ENCODE data around the gene HCFC1.

Gene HCFC1

DNA sequence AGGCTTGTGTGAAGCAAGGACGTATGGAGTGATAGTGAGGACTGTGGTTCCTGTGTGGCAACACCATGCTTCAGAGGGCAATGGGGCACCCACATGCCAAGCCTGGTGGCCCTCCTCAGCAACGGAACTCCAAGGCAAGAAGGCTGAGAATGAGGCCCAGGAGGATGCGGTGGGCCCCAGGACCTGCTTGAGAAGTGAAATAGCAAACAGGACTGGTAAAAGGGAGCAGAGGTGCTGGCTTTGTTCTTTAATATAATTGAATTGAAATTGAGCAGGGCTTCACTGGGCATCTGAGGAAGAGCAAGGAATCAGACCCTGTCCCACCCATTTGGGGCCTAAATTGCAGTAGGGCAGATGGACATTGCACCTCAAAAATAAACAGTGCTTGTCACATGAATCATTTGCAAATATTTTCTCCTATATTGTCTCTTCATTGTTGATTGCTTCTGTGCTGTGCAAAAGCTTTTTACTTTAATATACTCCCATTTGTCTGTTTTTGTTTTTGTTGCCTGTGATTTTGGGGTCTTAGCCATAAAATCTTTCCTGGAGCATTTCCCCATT is 3.2 kb upstream of the HCFC1 start:
- no peak overlapping the region for H3K4me3 ChIP-seq
- DNase-seq (ENCODE audit: low spot score in 2 of 2): no peak
- no peaks in the 10 kb centered on the region for H3K9me3 ChIP-seq
- H3K36me3 ChIP-seq (replicated peaks): peaks cover 9% of the 10 kb centered on the region
- in situ Hi-C loops (cut with MboI; ENCODE audit: low sequenced_read_pairs): no loop called here
- H3K4me1 ChIP-seq: peaks cover 4% of the 10 kb centered on the region; the same call in 1 of the 2 replicates
- no peaks in the 10 kb centered on the region for H3K27me3 ChIP-seq (ENCODE audit: low read depth)

DNA sequence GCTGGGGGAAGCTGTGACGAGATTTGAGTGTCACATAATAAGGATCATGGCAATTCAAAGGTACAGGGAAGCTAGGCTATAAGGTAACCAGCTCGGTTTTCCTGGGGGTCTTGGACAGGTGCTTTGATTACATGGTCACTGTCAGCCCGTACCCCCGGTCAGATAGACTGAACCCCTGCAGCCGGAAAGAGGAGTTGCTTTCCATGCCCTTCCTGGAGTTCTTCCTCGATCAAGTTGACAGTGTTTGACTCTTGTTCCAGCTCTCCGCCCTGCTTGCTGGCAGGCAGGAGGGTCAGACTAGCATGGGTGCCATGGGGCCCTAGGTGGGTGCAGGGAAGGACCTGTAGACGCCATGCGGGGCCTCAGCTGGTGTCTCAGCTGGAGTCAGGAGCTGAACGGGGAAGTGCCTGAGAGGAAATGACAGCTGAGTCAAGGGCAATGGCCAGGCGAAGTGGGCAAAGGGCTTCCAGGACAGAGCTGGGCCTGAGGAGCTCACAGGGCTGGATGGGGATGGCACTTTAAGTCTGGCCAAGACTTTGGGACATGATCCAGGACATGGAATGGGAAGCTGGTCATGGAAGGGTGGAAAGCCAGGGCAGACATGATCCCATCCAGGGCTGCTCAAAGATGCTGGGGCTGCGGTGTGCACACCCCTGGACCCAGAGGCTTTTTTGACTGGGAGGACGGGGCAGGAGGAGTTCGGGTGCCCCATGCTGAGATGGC is 2.5 kb upstream of the HCFC1 start:
- Histone ChIP-seq H3K9me3 (no peaks in the 10 kb centered on the region), H3K4me3 (peak overlapping the region; percentile 44), H3K27me3 (ENCODE audit: low read depth) (no peaks in the 10 kb centered on the region), H3K4me1 (peaks cover 7% of the 10 kb centered on the region), H3K36me3 (replicated peaks) (peaks cover 15% of the 10 kb centered on the region)
- DNase-seq (ENCODE audit: low spot score in 2 of 2): no peak
- in situ Hi-C loops (cut with MboI; ENCODE audit: low sequenced_read_pairs): no loop called here

DNA sequence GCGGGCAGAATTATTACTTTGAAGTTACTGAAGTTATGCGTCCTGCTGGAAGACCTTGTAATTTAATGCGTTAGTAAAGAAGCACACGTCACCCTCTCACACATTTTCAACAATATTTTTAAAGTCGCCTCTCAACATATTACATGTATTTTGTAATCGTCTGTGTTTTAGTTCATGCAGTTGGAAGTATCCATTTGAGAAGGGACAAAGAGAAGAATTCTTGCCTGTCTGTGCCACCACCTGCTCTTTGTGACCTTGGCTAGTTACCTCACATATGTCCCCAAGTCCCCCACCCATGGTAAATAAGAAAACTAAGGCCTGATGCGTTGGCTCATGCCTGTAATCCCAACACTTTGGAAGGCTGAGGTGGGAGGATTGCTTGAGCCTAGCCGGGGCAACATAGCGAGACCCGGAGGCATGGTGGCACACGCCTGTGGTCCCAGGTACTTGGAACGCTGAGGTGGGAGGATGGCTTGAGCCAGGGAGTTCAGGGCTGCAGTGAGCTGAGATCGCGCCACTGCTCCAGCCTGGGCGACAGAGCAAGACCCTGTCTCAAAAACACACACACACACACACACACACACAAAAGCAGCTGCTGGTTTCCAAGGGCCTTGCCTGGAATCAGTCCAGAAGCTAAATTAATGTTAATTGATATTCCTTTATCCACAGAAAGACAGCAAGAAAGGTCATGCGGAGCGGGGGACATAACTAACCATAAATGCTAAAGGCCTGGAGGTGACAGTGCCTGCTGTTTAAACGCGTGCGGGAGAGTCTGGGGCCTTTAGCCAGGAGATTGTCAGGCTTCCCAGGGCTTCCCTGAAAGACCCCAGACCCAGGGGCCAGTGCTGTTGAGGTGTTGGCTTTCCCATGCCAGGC is 1.7 kb upstream of the HCFC1 start:
- DNase-seq (ENCODE audit: low spot score in 2 of 2): peak in 1 of 2 experiments; percentile 39
- H3K4me1 ChIP-seq: peaks cover 14% of the 10 kb centered on the region
- no peaks in the 10 kb centered on the region for H3K9me3 ChIP-seq
- H3K36me3 ChIP-seq (replicated peaks): peaks cover 22% of the 10 kb centered on the region
- in situ Hi-C loops (cut with MboI; ENCODE audit: low sequenced_read_pairs): no loop called here
- no peaks in the 10 kb centered on the region for H3K27me3 ChIP-seq (ENCODE audit: low read depth)
- H3K4me3 ChIP-seq: peak overlapping the region; percentile 44

DNA sequence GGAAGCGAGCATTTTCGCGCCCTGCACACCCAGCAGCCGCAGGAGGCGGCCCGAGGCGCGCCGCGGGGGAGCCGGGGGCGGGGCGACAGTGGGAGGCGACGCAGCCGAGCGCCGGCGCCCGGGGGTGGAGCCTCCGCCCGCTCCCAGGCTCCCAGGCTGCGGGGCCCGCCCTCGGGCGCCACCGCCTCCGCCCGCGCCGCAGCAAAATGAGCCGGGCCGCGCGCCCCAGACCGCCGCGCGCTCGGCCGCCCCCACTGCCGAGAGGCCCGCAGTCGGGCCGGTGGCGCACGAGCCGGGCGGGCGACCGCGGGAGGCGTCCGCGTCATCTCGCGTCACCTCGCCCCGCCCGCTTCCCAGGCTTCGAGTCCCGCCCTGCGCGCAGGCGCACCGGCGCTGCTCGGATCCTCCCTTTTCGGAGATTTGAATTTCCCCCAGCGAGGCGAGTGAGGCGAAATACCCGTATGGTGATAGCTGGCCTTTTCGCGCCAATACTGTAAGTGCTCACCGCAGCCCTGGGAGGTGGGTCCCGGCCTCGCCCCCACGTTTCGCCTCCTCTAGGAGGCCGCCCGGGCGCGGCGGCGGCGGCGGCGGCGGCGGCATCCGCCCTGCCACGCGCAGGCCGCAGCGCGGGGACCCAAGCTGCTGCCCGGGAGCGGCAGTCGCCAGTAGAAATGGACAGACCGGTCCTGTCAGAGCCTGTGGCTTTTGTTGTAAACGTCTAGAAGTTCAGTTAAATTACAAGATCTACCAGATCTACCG is 929 bp upstream of the HCFC1 start, which contains the start of gene TMEM187:
Gene TMEM187 (plus strand): TSS at position 387 of the 759 bp plus-strand sequence. CDS start 9,309 bp downstream, outside the sequence.
- peaks cover 20% of the 10 kb centered on the region for H3K4me1 ChIP-seq
- no peaks in the 10 kb centered on the region for H3K9me3 ChIP-seq
- peaks cover 28% of the 10 kb centered on the region for H3K36me3 ChIP-seq (replicated peaks)
- in situ Hi-C loops (cut with MboI; ENCODE audit: low sequenced_read_pairs): no loop called here
- peak within 1 kb of the TSS; percentile 99 for H3K4me3 ChIP-seq
- no peaks in the 10 kb centered on the region for H3K27me3 ChIP-seq (ENCODE audit: low read depth)
- DNase-seq (ENCODE audit: low spot score in 2 of 2): peak; percentile 96

DNA sequence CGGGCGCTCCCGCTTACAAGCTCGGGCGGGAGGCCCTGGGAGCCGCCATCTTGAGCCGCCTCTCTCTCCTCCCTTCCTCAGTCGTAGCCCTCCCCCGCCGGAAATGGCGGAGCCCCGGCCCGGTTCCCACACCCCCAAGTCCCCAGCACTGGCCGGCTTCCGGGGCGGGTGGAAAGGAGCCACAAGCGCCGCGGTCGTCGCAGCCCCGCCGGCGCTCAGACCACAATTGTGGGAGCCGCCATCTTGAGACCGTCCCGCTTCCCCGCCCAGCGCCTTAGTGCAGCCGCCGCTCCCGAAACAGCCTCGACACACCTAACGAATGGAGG is 531 bp downstream of the HCFC1 start:
- in situ Hi-C loops (cut with MboI; ENCODE audit: low sequenced_read_pairs): no loop called here
- DNase-seq (ENCODE audit: low spot score in 2 of 2): peak; percentile 88 to 96

DNA sequence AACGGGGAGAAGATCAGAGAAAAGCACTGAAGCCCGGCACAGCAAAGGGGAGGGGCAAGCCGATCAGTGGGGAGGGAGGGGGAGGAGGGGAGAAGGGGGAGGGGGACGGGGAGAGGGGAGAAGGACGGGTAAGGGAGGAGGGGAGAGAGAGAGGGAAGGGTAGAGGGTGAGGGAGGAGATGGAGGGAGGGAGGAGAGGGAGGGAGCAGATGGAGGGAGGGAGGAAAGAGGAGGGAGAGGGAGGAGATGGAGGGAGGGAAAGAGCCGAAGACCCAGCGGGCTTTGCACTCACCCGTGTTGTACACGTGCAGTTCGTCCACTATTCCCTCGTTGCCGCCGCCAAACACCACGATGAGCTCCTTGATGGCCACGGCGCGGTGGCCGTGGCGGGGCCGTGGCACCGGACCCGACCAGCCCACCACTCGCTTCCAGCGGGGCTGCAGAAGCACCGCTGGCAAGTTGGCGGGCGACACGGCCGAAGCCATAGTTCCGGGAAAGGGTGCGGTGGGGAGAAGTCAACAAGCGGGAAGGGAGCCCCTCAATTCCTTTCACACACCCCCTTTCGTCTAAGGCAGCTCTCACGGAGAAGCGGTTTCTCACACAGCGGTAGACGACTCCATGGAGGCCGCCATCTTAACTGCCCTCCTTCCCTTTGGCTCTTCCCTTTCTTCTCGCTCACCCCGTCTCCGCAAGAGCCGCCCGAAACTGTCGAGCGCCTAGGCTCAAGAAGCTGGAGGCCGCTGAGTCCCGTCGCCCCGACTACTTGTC is 1.1 kb downstream of the HCFC1 start:
- H3K27me3 ChIP-seq (ENCODE audit: low read depth): no peaks in the 10 kb centered on the region
- in situ Hi-C loops (cut with MboI; ENCODE audit: low sequenced_read_pairs): no loop called here
- peak; percentile 88 to 89 for DNase-seq (ENCODE audit: low spot score in 2 of 2)
- H3K4me1 ChIP-seq: peaks cover 20% of the 10 kb centered on the region
- H3K36me3 ChIP-seq (replicated peaks): peaks cover 34% of the 10 kb centered on the region
- H3K4me3 ChIP-seq: peak overlapping the region; percentile 99
- H3K9me3 ChIP-seq: no peaks in the 10 kb centered on the region

More for the DNA sequence above, 531 bp downstream of the HCFC1 start:
- Histone ChIP-seq H3K9me3 (no peaks in the 10 kb centered on the region), H3K4me3 (peak overlapping the region; percentile 99), H3K27me3 (ENCODE audit: low read depth) (no peaks in the 10 kb centered on the region), H3K4me1 (peaks cover 20% of the 10 kb centered on the region), H3K36me3 (replicated peaks) (peaks cover 34% of the 10 kb centered on the region)

DNA sequence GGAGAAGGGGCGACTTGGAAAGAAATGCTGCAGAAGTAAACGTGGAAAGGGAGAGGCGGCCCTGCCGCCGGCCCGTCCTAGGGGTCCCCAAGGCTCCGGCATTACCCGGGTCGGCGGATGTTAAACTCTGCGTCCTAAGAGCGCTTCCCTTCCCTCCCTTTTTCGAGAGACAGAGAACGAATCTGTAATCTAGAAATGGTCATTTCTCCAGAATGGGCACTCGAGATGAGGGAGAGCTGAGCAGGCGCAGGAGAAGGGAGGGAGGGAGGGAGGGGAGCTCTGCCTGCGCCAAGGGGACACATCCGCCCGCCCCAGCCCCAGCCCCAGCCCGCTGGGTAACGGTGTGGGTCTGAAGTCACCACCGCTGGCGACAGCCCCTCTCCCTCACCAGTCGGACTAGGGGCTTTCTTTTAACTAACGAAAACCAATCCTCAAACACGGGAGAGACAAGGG is 1.7 kb downstream of the HCFC1 start:
- H3K9me3 ChIP-seq: no peaks in the 10 kb centered on the region
- peak in 1 of 2 experiments; percentile 37 for DNase-seq (ENCODE audit: low spot score in 2 of 2)
- peak overlapping the region; percentile 99 for H3K4me3 ChIP-seq
- H3K27me3 ChIP-seq (ENCODE audit: low read depth): no peaks in the 10 kb centered on the region
- H3K4me1 ChIP-seq: peaks cover 20% of the 10 kb centered on the region
- in situ Hi-C loops (cut with MboI; ENCODE audit: low sequenced_read_pairs): no loop called here
- H3K36me3 ChIP-seq (replicated peaks): peaks cover 37% of the 10 kb centered on the region

DNA sequence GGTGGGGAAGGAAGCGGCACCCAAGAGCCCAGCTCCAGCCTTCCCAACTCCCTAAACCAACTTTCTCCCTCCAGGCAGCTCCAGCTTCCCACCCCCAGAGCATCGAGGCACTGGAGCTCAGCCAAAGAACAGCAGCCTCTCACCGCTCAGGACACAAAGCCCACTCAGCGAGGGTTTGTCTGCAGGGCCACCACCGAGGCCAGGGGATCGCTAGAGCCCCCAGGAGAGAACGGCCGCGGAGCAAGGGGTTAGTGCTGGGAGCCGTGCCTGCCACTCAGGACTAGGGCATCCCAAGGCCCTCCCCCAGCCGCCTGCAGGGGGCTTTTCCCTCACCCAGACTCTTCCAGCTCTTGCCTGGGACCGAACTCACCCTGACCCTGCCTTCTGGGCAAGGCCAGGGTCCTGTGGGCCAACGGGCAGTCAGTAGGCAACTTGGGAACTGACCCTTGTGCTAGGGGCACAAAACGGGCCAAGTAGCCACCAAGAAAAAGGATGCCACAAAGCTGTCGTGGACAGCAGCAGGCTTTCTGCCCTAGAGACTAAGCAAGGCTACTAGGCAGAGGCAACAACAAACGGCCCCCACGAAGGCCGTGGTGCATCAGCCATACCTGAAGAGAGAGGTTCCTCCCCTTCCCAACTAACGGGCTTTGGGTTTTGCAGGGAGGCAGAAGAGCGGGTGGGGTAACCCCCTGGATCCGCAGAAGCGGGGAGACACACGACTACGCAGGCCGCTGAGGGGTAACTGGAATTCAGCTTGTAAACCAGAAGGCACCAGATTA is 2.3 kb downstream of the HCFC1 start:
- peaks cover 44% of the 10 kb centered on the region for H3K36me3 ChIP-seq (replicated peaks)
- in situ Hi-C loops (cut with MboI; ENCODE audit: low sequenced_read_pairs): no loop called here
- no peaks in the 10 kb centered on the region for H3K9me3 ChIP-seq
- H3K4me3 ChIP-seq: peak overlapping the region; percentile 99
- no peaks in the 10 kb centered on the region for H3K27me3 ChIP-seq (ENCODE audit: low read depth)
- peak in 1 of 2 experiments; percentile 68 for DNase-seq (ENCODE audit: low spot score in 2 of 2)
- H3K4me1 ChIP-seq: peaks cover 20% of the 10 kb centered on the region

DNA sequence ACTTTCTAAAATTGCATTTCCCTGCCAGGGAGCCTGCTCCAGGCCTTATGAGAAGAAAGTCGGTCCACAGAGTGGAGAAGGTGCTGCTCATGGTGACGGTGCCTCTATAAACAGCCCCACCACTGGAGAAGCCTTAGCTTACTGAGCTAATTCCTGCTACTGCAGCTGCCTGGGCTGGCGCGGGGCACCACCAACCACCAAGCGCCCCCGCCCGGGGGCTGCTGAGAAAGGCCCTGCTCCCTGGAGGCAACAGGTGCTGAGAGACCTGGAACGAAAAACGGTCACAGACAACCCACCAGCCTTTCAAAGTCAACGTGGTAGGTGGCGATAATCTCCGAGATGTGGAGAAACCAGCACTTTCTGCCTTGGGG is 2.9 kb downstream of the HCFC1 start:
- H3K9me3 ChIP-seq: no peaks in the 10 kb centered on the region
- H3K36me3 ChIP-seq (replicated peaks): peaks cover 49% of the 10 kb centered on the region
- H3K27me3 ChIP-seq (ENCODE audit: low read depth): no peaks in the 10 kb centered on the region
- in situ Hi-C loops (cut with MboI; ENCODE audit: low sequenced_read_pairs): no loop called here
- peak in 1 of 2 experiments; percentile 73 for DNase-seq (ENCODE audit: low spot score in 2 of 2)
- peak overlapping the region; percentile 99 for H3K4me3 ChIP-seq
- peaks cover 18% of the 10 kb centered on the region for H3K4me1 ChIP-seq

DNA sequence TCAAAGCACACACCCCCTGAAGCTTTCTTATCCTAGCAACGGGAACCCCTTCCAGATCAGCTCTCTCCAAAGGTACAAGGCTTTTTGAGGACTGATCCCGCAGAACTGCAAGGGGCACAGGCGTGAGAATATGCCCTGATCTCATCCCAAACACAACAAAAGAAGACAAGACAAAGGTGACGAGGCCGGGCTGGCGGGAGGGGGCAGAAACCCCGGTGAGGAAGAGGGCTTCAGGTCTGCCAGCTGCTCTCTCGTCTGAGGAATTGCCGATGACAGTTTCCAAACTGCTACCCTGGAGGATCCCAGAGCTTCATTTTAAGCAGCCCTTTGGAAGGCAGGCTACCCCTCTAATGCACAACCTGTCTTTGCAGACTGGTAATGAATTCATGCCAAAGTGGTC is 3.4 kb downstream of the HCFC1 start:
- Histone ChIP-seq H3K4me1 (peaks cover 16% of the 10 kb centered on the region), H3K27me3 (ENCODE audit: low read depth) (no peaks in the 10 kb centered on the region), H3K9me3 (no peaks in the 10 kb centered on the region), H3K4me3 (peak overlapping the region; percentile 99), H3K36me3 (replicated peaks) (peaks cover 54% of the 10 kb centered on the region)
- DNase-seq (ENCODE audit: low spot score in 2 of 2): no peak
- in situ Hi-C loops (cut with MboI; ENCODE audit: low sequenced_read_pairs): no loop called here

DNA sequence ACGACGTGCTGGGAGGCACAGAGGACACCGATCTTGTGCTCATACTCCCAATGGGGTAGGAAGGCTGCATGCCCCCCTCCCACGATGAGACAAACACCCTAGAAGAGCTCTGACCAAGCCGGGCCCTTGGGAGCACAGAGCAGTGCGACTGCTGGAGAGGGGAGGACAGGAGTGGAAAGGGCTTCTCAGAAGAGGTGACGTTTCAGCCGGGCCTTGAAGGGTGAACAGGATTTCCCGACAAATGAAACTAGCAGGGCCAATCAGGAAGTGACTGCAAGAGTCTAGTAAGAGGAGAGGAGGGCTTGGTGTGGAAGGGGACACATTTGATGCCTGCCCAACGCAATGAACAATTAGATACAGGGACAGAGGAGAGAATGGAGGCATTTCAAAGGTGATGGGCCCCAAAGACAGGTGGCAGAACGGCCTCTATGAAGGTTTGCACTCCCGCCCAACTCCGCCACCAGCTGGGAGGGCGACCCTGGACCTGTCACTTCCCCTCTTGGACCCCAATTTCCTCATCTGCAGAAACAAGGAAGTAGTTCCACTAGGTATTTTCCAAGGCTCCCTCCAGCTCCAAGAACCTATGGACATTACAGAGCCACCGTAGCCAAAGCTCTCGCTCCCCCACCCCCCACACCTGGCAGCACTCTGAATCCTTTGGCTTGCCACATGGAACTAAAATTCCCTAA is 3.9 kb downstream of the HCFC1 start:
- in situ Hi-C loops (cut with MboI; ENCODE audit: low sequenced_read_pairs): no loop called here
- Histone ChIP-seq H3K9me3 (no peaks in the 10 kb centered on the region), H3K27me3 (ENCODE audit: low read depth) (no peaks in the 10 kb centered on the region), H3K36me3 (replicated peaks) (peaks cover 60% of the 10 kb centered on the region), H3K4me1 (peaks cover 16% of the 10 kb centered on the region), H3K4me3 (no peak overlapping the region)
- DNase-seq (ENCODE audit: low spot score in 2 of 2): no peak
